Ovary (tissue), 10 donors: ENCODE measurements around the gene CDHR1. TPM values are rescaled to one million over a fixed set of nuclear protein-coding genes. Genes with fewer than 3 reads are reported as not detected.
A peak's percentile ranks its signal among the peaks of the same experiment; 100 is the strongest.
"Not testable (repeated sequence)": the region's sequence is repeated elsewhere in the genome, so short reads cannot be mapped to it uniquely, and the experiment has no call there.

Experiments
- DNase-seq, 5 donors: peaks; one replicate each; pipeline ENCODE4 v3.0.0-alpha.2; 2019 to 2020
- H3K27ac ChIP-seq, 2 donors: fragments of 200-600 bp; one replicate each; pipeline versions ENCODE4 v1.5.1 to v1.8.0; 2019 to 2022
- H3K27me3 ChIP-seq: fragments of 200-600 bp; one replicate; pipeline ENCODE4 v1.8.0; 2022
- H3K36me3 ChIP-seq: fragments of 200-600 bp; sonication (generic); one replicate; pipeline ENCODE4 v1.5.1; 2019
- H3K4me1 ChIP-seq: one replicate; pipeline ENCODE4 v1.8.1; 2013; ENCODE audit warnings: mild to moderate bottlenecking, moderate library complexity; ENCODE audit not compliant: insufficient read depth
- H3K4me3 ChIP-seq: fragments of 200-600 bp; sonication (generic); one replicate; pipeline ENCODE4 v1.5.1; 2017
- H3K9me3 ChIP-seq, 2 donors: fragments of 200-600 bp in 1 of 2; sonication (generic) in 1 of 2; one replicate each; pipeline versions ENCODE4 v1.5.1 to v1.8.1; 2013 to 2019; ENCODE audit warnings: mild to moderate bottlenecking in 1 of 2, moderate library complexity in 1 of 2
- CTCF ChIP-seq, 3 donors: fragments of 450-650 bp in 2 of 3; fragments of 200-600 bp in 1 of 3; IDR thresholded peaks; one replicate each; pipeline versions ENCODE4 v1.5.1 to v1.8.0; 2016 to 2022; ENCODE audit warnings: antibody characterized with exemption in 3 of 3, mild to moderate bottlenecking in 1 of 3
- EP300 ChIP-seq: sonication (generic); formaldehyde crosslinking; IDR thresholded peaks from one replicate; pipeline ENCODE4 v1.6.1; 2017; ENCODE audit warnings: antibody characterized with exemption
- POLR2A ChIP-seq: fragments of 450-650 bp; IDR thresholded peaks from one replicate; pipeline ENCODE4 v1.6.1; 2017; ENCODE audit warnings: antibody characterized with exemption, mild to moderate bottlenecking, moderate library complexity
- WGBS, 3 donors: extraction: QIAGEN DNeasy Blood & Tissue Kit in 1 of 3; methylation state at CpG; one replicate each; pipeline versions ENCODE4 v1.1.5 to v1.1.7; 2013 to 2017; 5-methylcytosine and 5-hydroxymethylcytosine counted together
- intact Hi-C, 4 donors: fragments of 100-400 bp; cut with DNase I; formaldehyde crosslinking; loops; one replicate each; pipeline versions ENCODE4 v1.11.0 to v1.15.1; 2022 to 2023
- long read RNA-seq, 3 donors: library from polyadenylated mRNA in 2 of 3; unstranded in 2 of 3; transcript quantifications; one replicate each; pipeline ENCODE4 v2.0.0 and lab custom pipeline, GENCODE V29; 2021 to 2026
- polyA plus RNA-seq, 2 donors: library from polyadenylated mRNA; stranded (reverse); fragments of 200-250 nt in 1 of 2; fragments of 350-450 nt in 1 of 2; fragmentation: Illumina TruSeq in 1 of 2; extraction: RNeasy Lipid Tissue Mini Kit (QIAGEN cat#74804) in 1 of 2; gene quantifications; one replicate each; pipeline ENCODE4 v1.2.3, GENCODE V29; 2013 to 2014
- total RNA-seq, 7 donors: library from RNA; depleted of rRNA in 2 of 7; stranded (reverse); fragments of >200 nt in 2 of 7; fragmentation: NEBNext Ultra II Directional in 3 of 7; extraction: Animal tissue kit (Norgen Biotek cat#: 25700) in 3 of 7; gene quantifications; one replicate each; pipeline versions ENCODE4 v1.1.0 to v1.2.4, GENCODE V29; 2016 to 2023
- donor health status: DM: no; HTN: no; CAD: no; lungs with moderate emphysema.
- donor health status: DM: no; HTN: no; CAD: no.
- donor health status: Bipolar disorder and iron deficiency.
- donor health status: DM: yes; HTN: yes; CAD: no.
- donor health status: DM: no; HTN: no; CAD: no.
- donor health status: DM: yes; HTN: yes; CAD: no.

Gene CDHR1
- total RNA-seq = 1 to 10 TPM in 1 of 7 donors, under 1 TPM in 6; 0.08 to 2.2 (median 0.69) TPM
- polyA plus RNA-seq = 1 to 10 TPM in 1 of 2 donors, under 1 TPM in 1; 0.17 to 2.1 TPM
- long read RNA-seq, donor 1 = 0 reads
- long read RNA-seq, donor 2 = 0 reads
- long read RNA-seq, donor 3, partial matches to known transcripts = 0 of 1 reads
- long read RNA-seq, donor 3, other reads (novel, unspliced or antisense) = 1 of 1 reads

DNA sequence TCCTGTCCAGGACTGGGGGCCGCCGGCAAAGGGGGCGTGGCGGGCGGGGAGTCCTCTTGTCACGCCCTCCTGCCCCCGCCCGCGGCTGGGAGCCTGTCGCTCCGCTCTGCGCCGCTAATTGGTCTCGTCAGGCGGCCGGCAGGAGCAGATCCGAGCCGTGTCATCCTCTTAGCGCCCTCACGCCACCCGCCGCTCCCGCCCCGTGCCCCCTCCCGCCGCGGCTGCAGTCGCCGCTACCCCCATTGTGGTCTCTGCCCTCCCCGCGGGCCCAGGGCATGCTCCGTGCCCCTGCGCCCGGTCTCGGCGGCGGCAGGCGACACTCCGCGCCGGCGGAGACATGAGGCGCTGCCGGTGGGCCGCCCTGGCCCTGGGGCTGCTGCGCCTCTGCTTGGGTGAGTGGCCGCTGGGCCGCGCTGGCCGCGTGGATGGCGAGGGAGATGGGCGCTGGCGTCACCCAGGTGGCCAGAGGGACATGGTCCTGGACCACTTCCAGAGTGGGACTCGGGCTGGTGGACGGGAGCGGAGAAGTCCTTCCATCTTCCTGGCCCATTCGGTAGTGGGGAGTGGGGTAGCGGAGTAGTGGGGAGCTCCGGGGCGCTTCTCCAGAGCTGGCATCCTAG, at the start of gene CDHR1:
CDHR1 (plus strand) TSS at position 114 of the 620 bp plus-strand sequence; CDS start at position 338, 224 bp downstream.
- Histone ChIP-seq H3K27ac (no peak within 1 kb of the TSS), H3K4me3 (peak within 1 kb of the TSS; percentile 19), H3K36me3 (no peaks in the 10 kb centered on the region), H3K27me3 (no peaks in the 10 kb centered on the region), H3K4me1 (no peaks in the 10 kb centered on the region), H3K9me3 (no peaks in the 10 kb centered on the region)
- intact Hi-C loops = loop anchor here in 1 of 4 donors (5.0 kb wide), 1 partner anchor 348 kb away; no protein-coding TSS in a partner anchor
- TF ChIP-seq EP300 (no peak), CTCF (IDR thresholded peaks at IDR 0.05) (no peak), POLR2A (no peak)
- 1 to 3% (median 1%) methylated on average over 27 to 61 of the region's 61 CpGs for WGBS, 3 donors
- no peak for DNase-seq

DNA sequence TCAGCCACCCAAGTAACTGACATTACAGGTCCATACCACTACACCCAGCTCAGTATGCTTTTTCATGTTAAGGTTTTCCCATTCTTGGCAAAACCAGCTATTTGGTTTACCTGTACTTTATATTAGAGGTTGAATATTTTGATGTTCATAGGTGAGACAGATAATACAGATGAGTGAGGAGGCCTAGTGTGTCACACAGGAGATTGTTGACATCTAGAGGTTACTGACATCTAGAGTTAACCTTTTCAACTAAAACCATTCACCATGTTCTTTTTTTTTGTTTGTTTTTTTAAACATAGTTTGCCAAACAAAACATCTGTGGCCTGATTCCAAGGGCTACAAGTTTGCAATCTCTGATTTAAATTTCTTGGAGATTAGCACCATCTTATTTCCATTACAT, 47.0 kb upstream of the CDHR1 start:
- Histone ChIP-seq H3K4me1 (no peaks in the 10 kb centered on the region), H3K36me3 (no peaks in the 10 kb centered on the region), H3K27ac (no peak overlapping the region), H3K27me3 (no peaks in the 10 kb centered on the region), H3K4me3 (no peak overlapping the region), H3K9me3 (no peaks in the 10 kb centered on the region)
- TF ChIP-seq CTCF (IDR thresholded peaks at IDR 0.05) (no peak), EP300 (no peak), POLR2A (no peak)
- DNase-seq = no peak
- intact Hi-C loops = no loop called here

DNA sequence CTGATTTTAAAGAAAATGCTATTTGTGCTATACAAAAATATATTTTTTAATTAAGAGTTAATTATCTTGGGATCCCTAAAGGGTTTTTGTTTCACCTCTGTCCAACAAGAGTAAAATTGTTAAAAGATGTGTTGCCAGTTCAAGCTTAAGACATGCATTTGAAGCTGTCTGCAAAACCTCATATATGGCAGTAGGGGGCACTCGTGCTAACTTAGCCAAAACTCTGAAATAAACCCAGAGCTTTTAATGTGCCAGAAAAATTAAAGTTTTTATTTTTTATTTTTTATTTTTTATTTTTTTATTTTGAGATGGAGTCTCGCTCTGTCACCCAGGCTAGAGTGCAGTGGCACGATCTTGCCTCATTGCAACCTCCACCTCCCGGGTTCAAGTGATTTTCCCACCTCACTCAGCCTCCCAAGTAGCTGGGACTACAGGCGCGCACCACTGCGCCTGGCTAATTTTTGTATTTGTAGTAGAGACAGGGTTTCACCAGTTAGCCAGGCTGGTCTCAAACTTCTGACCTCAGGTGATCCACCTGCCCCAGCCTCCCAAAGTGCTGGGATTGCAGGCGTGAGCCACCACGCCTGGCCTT, 46.2 kb upstream of the CDHR1 start:
- H3K36me3 ChIP-seq, H3K9me3 ChIP-seq, H3K27me3 ChIP-seq, H3K4me1 ChIP-seq, DNase-seq, intact Hi-C loops, H3K4me3 ChIP-seq, H3K27ac ChIP-seq: not testable (repeated sequence)
- WGBS, 3 donors = 80 to 86% (median 85%) methylated on average over 9 of the region's 9 CpGs

- TF ChIP-seq CTCF (IDR thresholded peaks at IDR 0.05) = no peak
- TF ChIP-seq POLR2A = no peak
- TF ChIP-seq EP300 = no peak
- no peaks in the 10 kb centered on the region for H3K9me3 ChIP-seq
- no peaks in the 10 kb centered on the region for H3K27me3 ChIP-seq
- 89 to 98% (median 95%) methylated on average over 2 of the region's 2 CpGs for WGBS, 3 donors
- intact Hi-C loops = no loop called here
- no peaks in the 10 kb centered on the region for H3K36me3 ChIP-seq
- no peaks in the 10 kb centered on the region for H3K4me1 ChIP-seq
- DNase-seq = no peak
- H3K4me3 ChIP-seq = no peak overlapping the region
- H3K27ac ChIP-seq = no peak overlapping the region
These were observed 44.5 kb upstream of the CDHR1 start for GRCh38 chr10:84149854-84150253.

DNA sequence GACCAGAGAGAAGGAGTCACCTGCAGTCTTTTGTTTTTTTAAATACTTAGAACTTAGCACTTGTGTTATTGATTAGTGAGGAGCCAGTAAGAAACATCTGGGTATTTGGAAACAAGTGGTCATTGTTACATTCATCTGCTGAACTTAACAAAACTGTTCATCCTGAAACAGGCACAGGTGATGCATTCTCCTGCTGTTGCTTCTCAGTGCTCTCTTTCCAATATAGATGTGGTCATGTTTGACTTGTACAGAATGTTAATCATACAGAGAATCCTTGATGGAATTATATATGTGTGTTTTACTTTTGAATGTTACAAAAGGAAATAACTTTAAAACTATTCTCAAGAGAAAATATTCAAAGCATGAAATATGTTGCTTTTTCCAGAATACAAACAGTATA, 41.6 kb upstream of the CDHR1 start:
- H3K36me3 ChIP-seq = no peaks in the 10 kb centered on the region
- DNase-seq = no peak
- H3K9me3 ChIP-seq = no peaks in the 10 kb centered on the region
- TF ChIP-seq EP300 = no peak
- TF ChIP-seq POLR2A = no peak
- no peak for TF ChIP-seq CTCF (IDR thresholded peaks at IDR 0.05)
- no peak overlapping the region for H3K4me3 ChIP-seq
- H3K4me1 ChIP-seq = no peaks in the 10 kb centered on the region
- H3K27ac ChIP-seq = no peak overlapping the region
- intact Hi-C loops = no loop called here
- no peaks in the 10 kb centered on the region for H3K27me3 ChIP-seq
